Liver (tissue), 9 donors: Measurements from ENCODE around the gene CORT. TPM values are rescaled to one million over a fixed set of nuclear protein-coding genes. Genes with fewer than 3 reads are reported as not detected.

Source experiments
- DNase-seq: peaks from one replicate; pipeline ENCODE4 v3.0.0-alpha.2; 2017; ENCODE audit warnings: low spot score
- H3K27ac ChIP-seq, 2 donors: one replicate each; pipeline ENCODE4 v1.7.0; 2013; ENCODE audit warnings: inconsistent platforms in 2 of 2, low read length in 2 of 2, control low read depth in 1 of 2, low read depth in 1 of 2, mild to moderate bottlenecking in 1 of 2
- H3K27me3 ChIP-seq, 4 donors: one replicate each; pipeline versions ENCODE4 v1.6.1 to v1.7.0; 2013; ENCODE audit warnings: low read length in 3 of 4, inconsistent platforms in 1 of 4, mild to moderate bottlenecking in 1 of 4, moderate library complexity in 1 of 4; ENCODE audit not compliant: control insufficient read depth in 4 of 4, insufficient read depth in 4 of 4
- H3K36me3 ChIP-seq, 4 donors: one replicate each; pipeline versions ENCODE4 v1.6.1 to v1.7.0; 2013; ENCODE audit warnings: low read length in 3 of 4, mild to moderate bottlenecking in 3 of 4, low read depth in 1 of 4, moderate library complexity in 1 of 4; ENCODE audit not compliant: control insufficient read depth in 4 of 4, insufficient read depth in 3 of 4
- H3K4me1 ChIP-seq, 4 donors: one replicate each; pipeline versions ENCODE4 v1.6.1 to v1.7.0; 2013; ENCODE audit warnings: low read length in 3 of 4, mild to moderate bottlenecking in 3 of 4, moderate library complexity in 1 of 4; ENCODE audit not compliant: control insufficient read depth in 4 of 4, insufficient read depth in 4 of 4
- H3K4me3 ChIP-seq, 3 donors: one replicate each; pipeline versions ENCODE4 v1.6.1 to v1.7.0; 2013; ENCODE audit warnings: low read length in 3 of 3, control low read depth in 1 of 3, low read depth in 1 of 3, mild to moderate bottlenecking in 1 of 3
- H3K9ac ChIP-seq, 2 donors: one replicate each; pipeline ENCODE4 v1.7.0; 2013; ENCODE audit warnings: low read length in 2 of 2, mild to moderate bottlenecking in 2 of 2, moderate library complexity in 2 of 2, control low read depth in 1 of 2, low read depth in 1 of 2
- H3K9me3 ChIP-seq, 4 donors: one replicate each; pipeline versions ENCODE4 v1.6.1 to v1.7.0; 2013; ENCODE audit warnings: low read length in 3 of 4; ENCODE audit not compliant: control insufficient read depth in 4 of 4
- CTCF ChIP-seq: fragments of 150-350 bp; IDR thresholded peaks from 2 replicates; pipeline ENCODE4 v1.5.1; 2017; ENCODE audit warnings: improper control_type of control experiment, low read depth, low read length; ENCODE audit not compliant: missing input control
- EGR1 ChIP-seq, 2 donors: IDR thresholded peaks; 2 replicates each; pipeline ENCODE4 v1.6.1; 2016 to 2018; ENCODE audit warnings: antibody characterized with exemption in 2 of 2, low read depth in 2 of 2
- FOXA1 ChIP-seq: IDR thresholded peaks from 2 replicates; pipeline ENCODE4 v1.6.1; 2016; ENCODE audit warnings: antibody characterized with exemption
- GABPA ChIP-seq, 2 donors: IDR thresholded peaks in 1 of 2; conservative IDR thresholded peaks in 1 of 2; 2 replicates each; pipeline ENCODE4 v1.6.1; 2016; ENCODE audit warnings: antibody characterized with exemption in 2 of 2, mild to moderate bottlenecking in 1 of 2, moderate library complexity in 1 of 2
- HNF4A ChIP-seq, 2 donors: conservative IDR thresholded peaks; 2 replicates each; pipeline ENCODE4 v1.6.1; 2016; ENCODE audit warnings: antibody characterized with exemption in 2 of 2, mild to moderate bottlenecking in 2 of 2
- HNF4G ChIP-seq: IDR thresholded peaks from 2 replicates; pipeline ENCODE4 v1.6.1; 2016; ENCODE audit warnings: antibody characterized with exemption
- MAX ChIP-seq: IDR thresholded peaks from 2 replicates; pipeline ENCODE4 v1.6.1; 2016; ENCODE audit warnings: antibody characterized with exemption
- NR2F2 ChIP-seq: IDR thresholded peaks from 2 replicates; pipeline ENCODE4 v1.6.1; 2016; ENCODE audit warnings: antibody characterized with exemption
- RAD21 ChIP-seq, 2 donors: IDR thresholded peaks; 2 replicates each; pipeline ENCODE4 v1.6.1; 2016; ENCODE audit warnings: antibody characterized with exemption in 2 of 2, mild to moderate bottlenecking in 2 of 2
- REST ChIP-seq: IDR thresholded peaks from 2 replicates; pipeline ENCODE4 v1.6.1; 2016; ENCODE audit warnings: antibody characterized with exemption, mild to moderate bottlenecking
- RXRA ChIP-seq, 2 donors: IDR thresholded peaks; 2 replicates each; pipeline ENCODE4 v1.6.1; 2017 to 2018; ENCODE audit warnings: antibody characterized with exemption in 2 of 2, mild to moderate bottlenecking in 1 of 2
- SP1 ChIP-seq: IDR thresholded peaks from 2 replicates; pipeline ENCODE4 v1.6.1; 2018; ENCODE audit warnings: antibody characterized with exemption, mild to moderate bottlenecking
- YY1 ChIP-seq: IDR thresholded peaks from 2 replicates; pipeline ENCODE4 v1.6.1; 2016; ENCODE audit warnings: antibody characterized with exemption, mild to moderate bottlenecking
- ZBTB33 ChIP-seq: IDR thresholded peaks from 2 replicates; pipeline ENCODE4 v1.6.1; 2016; ENCODE audit warnings: antibody characterized with exemption
- whole genome bisulfite sequencing: extraction: QIAGEN DNeasy Blood & Tissue Kit; methylation state at CpG from one replicate; pipeline ENCODE4 v1.1.7; 2013; 5-methylcytosine and 5-hydroxymethylcytosine counted together
- polyA plus RNA-seq, 2 donors: library from polyadenylated mRNA; stranded (reverse) in 1 of 2; unstranded in 1 of 2; fragments of 200-250 nt in 1 of 2; fragments of >200 nt in 1 of 2; fragmentation: Nextera tagmentation in 1 of 2; extraction: Ambion mirVana in 1 of 2; gene quantifications; one replicate each; pipeline versions ENCODE4 v1.2.1 to v1.2.3, GENCODE V29; 2013 to 2015
- total RNA-seq, 2 donors: library from RNA; depleted of rRNA; stranded (reverse); fragments of >200 nt; gene quantifications; one replicate each; pipeline ENCODE4 v1.2.3, GENCODE V29; 2014
- donor health status: healthy.
- donor health status: healthy.
- donor health status: healthy.
- donor health status: healthy.
- donor health status: healthy.

CORT gene
- total and polyA plus RNA-seq, 4 donors = 0.05 to 0.28 (median 0.13) TPM

- DNase-seq = no peak
- Histone ChIP-seq H3K4me1 (peaks cover 2 to 20% (median 13%) of the 10 kb centered on the region in 4 donors), H3K36me3 (peaks cover 0 to 2% (median under 1%) of the 10 kb centered on the region in 4 donors), H3K27me3 (no peaks in the 10 kb centered on the region), H3K27ac (no peak overlapping the region), H3K9me3 (no peaks in the 10 kb centered on the region), H3K4me3 (no peak overlapping the region), H3K9ac (no peak overlapping the region)
- WGBS = 96% methylated on average over 5 of the region's 5 CpGs
- TF ChIP-seq GABPA (IDR thresholded peaks at IDR 0.05 in 1 of 2, conservative IDR thresholded peaks at IDR 0.05 in 1 of 2) (no peak), RAD21 (IDR thresholded peaks at IDR 0.05) (no peak), SP1 (no peak)
Observed at GRCh38 chr1:10434590-10434989, 15.2 kb upstream of the CORT start.

GRCh38 chr1:10437052-10437451 is 12.8 kb upstream of the CORT start:
- H3K4me1 ChIP-seq = peaks cover 0 to 5% (median 2%) of the 10 kb centered on the region in 4 donors
- H3K27me3 ChIP-seq = no peaks in the 10 kb centered on the region
- H3K9me3 ChIP-seq = no peaks in the 10 kb centered on the region
- no peak for DNase-seq
- WGBS = 100% methylated on average over 1 of the region's 1 CpG
- TF ChIP-seq NR2F2 (no peak), YY1 (no peak), RXRA (IDR thresholded peaks at IDR 0.05) (no peak)
- no peak overlapping the region for H3K9ac ChIP-seq
- H3K27ac ChIP-seq = no peak overlapping the region
- H3K4me3 ChIP-seq = no peak overlapping the region
- peaks cover 0 to 6% (median under 1%) of the 10 kb centered on the region in 4 donors for H3K36me3 ChIP-seq

GRCh38 chr1:10438677-10439163 is 11.1 kb upstream of the CORT start:
- 70% methylated on average over 7 of the region's 7 CpGs for WGBS
- Histone ChIP-seq H3K27ac (no peak overlapping the region), H3K36me3 (peaks cover 0 to 6% (median under 1%) of the 10 kb centered on the region in 4 donors), H3K9ac (no peak overlapping the region), H3K27me3 (no peaks in the 10 kb centered on the region), H3K4me1 (no peaks in the 10 kb centered on the region), H3K9me3 (no peaks in the 10 kb centered on the region), H3K4me3 (no peak overlapping the region)
- no peak for DNase-seq
- no peak for TF ChIP-seq REST
- TF ChIP-seq EGR1 (IDR thresholded peaks at IDR 0.05; ENCODE audit: low read depth in 2 of 2) = no peak
- no peak for TF ChIP-seq NR2F2
- TF ChIP-seq CTCF = no peak
- TF ChIP-seq FOXA1 = no peak
- TF ChIP-seq HNF4A (conservative IDR thresholded peaks at IDR 0.05) = no peak
- TF ChIP-seq YY1 = no peak
- TF ChIP-seq MAX = no peak
- no peak for TF ChIP-seq RXRA (IDR thresholded peaks at IDR 0.05)
- no peak for TF ChIP-seq HNF4G
- no peak for TF ChIP-seq ZBTB33
